K562 (cell line): ENCODE measurements around the gene UBE2G2. TPM values are rescaled to one million over a fixed set of nuclear protein-coding genes. Genes with fewer than 3 reads are reported as not detected.

Source experiments
- ATAC-seq: fragments of 200-7000 bp; cut with Tn5 transposase; 3 replicates; pipeline ENCODE4 v1.9.1; 2020; ENCODE audit warnings: moderate library complexity
- BruUV-seq: library from RNA; stranded (reverse); fragments of 400-500 nt; replicated peaks from 2 replicates; lab custom pipeline; 2021; lab: Mats Ljungman, UMichigan
- CTCF ChIA-PET: fragments of 300-600 bp; formaldehyde crosslinking; extraction: SDS; loops from one replicate; lab custom pipeline; 2021; ENCODE audit warnings: low intra/inter-chr PET ratio; lab: Yijun Ruan, JAX
- POLR2A ChIA-PET: fragments of 300-600, 350-650 bp; sonication (Branson Sonifier 250); formaldehyde crosslinking; extraction: SDS; loops from one replicate; lab custom pipeline; 2021; ENCODE audit warnings: antibody characterized with exemption, inconsistent platforms; lab: Yijun Ruan, JAX
- DNase-seq, 4 experiments: peaks; one replicate each; pipeline versions ENCODE4 v3.0.0 to v3.0.0-alpha.2; 2011 to 2018; ENCODE audit warnings: low spot score in 3 of 4, mixed read lengths in 3 of 4; ENCODE audit errors: extremely low read depth in 1 of 4
- FAIRE-seq: peaks from 2 replicates; lab custom pipeline; 2011; peaks lifted over from hg19 to GRCh38; lab: Jason Lieb, UNC
- H2AFZ ChIP-seq: 2 replicates; pipeline ENCODE4 v1.6.0; 2011; ENCODE audit warnings: low read depth, low read length, control low read depth, inconsistent platforms
- H3K27ac ChIP-seq: fragments of 200-600 bp; 3 replicates; pipeline ENCODE4 v1.8.0; 2011; ENCODE audit warnings: low read depth, mild to moderate bottlenecking, control low read depth, inconsistent platforms, low read length, moderate library complexity, mixed read lengths; ENCODE audit errors: extremely low read depth
- H3K27me3 ChIP-seq, 2 experiments: fragments of 300-600 bp in 1 of 2; 2 replicates in 1 of 2; 3 replicates in 1 of 2; pipeline versions ENCODE4 v1.6.0 to v1.8.0; 2011; ENCODE audit warnings: inconsistent platforms in 2 of 2, low read length in 2 of 2, mild to moderate bottlenecking in 1 of 2, mixed read lengths in 1 of 2, moderate library complexity in 1 of 2; ENCODE audit not compliant: control insufficient read depth in 2 of 2, insufficient read depth in 2 of 2
- H3K36me3 ChIP-seq: fragments of 300-600 bp; 3 replicates; pipeline ENCODE4 v1.8.0; 2011; ENCODE audit warnings: mild to moderate bottlenecking, low read length, inconsistent platforms; ENCODE audit not compliant: control insufficient read depth, insufficient read depth
- H3K4me1 ChIP-seq, 2 experiments: fragments of 200-600 bp in 1 of 2; replicated peaks in 1 of 2; 2 replicates in 1 of 2; 3 replicates in 1 of 2; pipeline versions ENCODE4 v1.5.1 to v1.8.0; 2011; ENCODE audit warnings: inconsistent platforms in 2 of 2, low read length in 2 of 2, mild to moderate bottlenecking in 1 of 2, mixed read lengths in 1 of 2, moderate library complexity in 1 of 2; ENCODE audit not compliant: control insufficient read depth in 2 of 2, insufficient read depth in 2 of 2
- H3K4me2 ChIP-seq: 2 replicates; pipeline ENCODE4 v1.6.1; 2011; ENCODE audit warnings: low read length, control low read depth, inconsistent platforms, mixed read lengths; ENCODE audit not compliant: insufficient read depth
- H3K4me3 ChIP-seq: fragments of 200-600 bp; sonication (generic), shearing (Covaris generic); 2 replicates; pipeline ENCODE4 v1.5.1; 2016; ENCODE audit warnings: control low read depth, inconsistent platforms
- H3K79me2 ChIP-seq: fragments of 200-600 bp; 3 replicates; pipeline ENCODE4 v1.8.0; 2011; ENCODE audit warnings: low read length, inconsistent platforms; ENCODE audit not compliant: control insufficient read depth, insufficient read depth
- H3K9ac ChIP-seq, 2 experiments: 2 replicates each; pipeline versions ENCODE4 v1.6.0 to v1.6.1; 2011; ENCODE audit warnings: low read depth in 2 of 2, low read length in 2 of 2, control low read depth in 1 of 2, inconsistent platforms in 1 of 2, mild to moderate bottlenecking in 1 of 2, mixed read lengths in 1 of 2; ENCODE audit not compliant: insufficient read depth in 1 of 2
- H3K9me1 ChIP-seq: one replicate; pipeline ENCODE4 v1.6.0; 2011; ENCODE audit warnings: inconsistent platforms, mild to moderate bottlenecking, low read length, moderate library complexity; ENCODE audit not compliant: control insufficient read depth, insufficient read depth
- H3K9me3 ChIP-seq: replicated peaks from 2 replicates; pipeline ENCODE4 v1.5.1; 2011; ENCODE audit warnings: low read depth, low read length, inconsistent platforms; ENCODE audit not compliant: control insufficient read depth, insufficient read depth
- H4K20me1 ChIP-seq: replicated peaks from 2 replicates; pipeline ENCODE4 v1.6.1; 2011; ENCODE audit warnings: low read length, inconsistent platforms, mixed read lengths; ENCODE audit not compliant: control insufficient read depth, insufficient read depth
- ATF1 ChIP-seq, 2 experiments: fragments of 450-650 bp in 1 of 2; IDR thresholded peaks; 2 replicates each; pipeline ENCODE4 v1.6.1; 2016; ENCODE audit warnings: missing compliant biosample characterization in 1 of 2, missing genetic modification characterization in 1 of 2
- DEAF1 ChIP-seq: fragments of 450-650 bp; formaldehyde crosslinking; IDR thresholded peaks from 2 replicates; pipeline ENCODE4 v1.4.0; 2020; ENCODE audit warnings: mild to moderate bottlenecking, moderate library complexity
- MYC ChIP-seq, 2 experiments: fragments of 250-450 bp in 1 of 2; sonication (Bioruptor Pico) in 1 of 2; IDR thresholded peaks; 2 replicates each; pipeline versions ENCODE4 v1.5.1 to v1.6.1; 2012 to 2021; ENCODE audit warnings: low read depth in 2 of 2, borderline replicate concordance in 1 of 2, improper control_type of control experiment in 1 of 2, low read length in 1 of 2, mild to moderate bottlenecking in 1 of 2, moderate library complexity in 1 of 2
- NRF1 ChIP-seq, 2 experiments: fragments of 450-650 bp; IDR thresholded peaks in 1 of 2; conservative IDR thresholded peaks in 1 of 2; 2 replicates each; pipeline ENCODE4 v1.6.1; 2014; ENCODE audit warnings: mild to moderate bottlenecking in 2 of 2
- RBM14 ChIP-seq: fragments of 200-400 bp; formaldehyde crosslinking; IDR thresholded peaks from 2 replicates; pipeline ENCODE4 v1.6.1; 2018; ENCODE audit warnings: low read depth, mild to moderate bottlenecking, low read length, moderate library complexity, borderline replicate concordance; ENCODE audit not compliant: insufficient read depth
- SMARCE1 ChIP-seq: fragments of 450-650 bp; IDR thresholded peaks from 2 replicates; pipeline ENCODE4 v1.7.1; 2016; ENCODE audit warnings: mild to moderate bottlenecking
- ZNF12 ChIP-seq: sonication (generic); formaldehyde crosslinking; IDR thresholded peaks from 2 replicates; pipeline ENCODE4 v1.4.0; 2020; ENCODE audit warnings: mild to moderate bottlenecking, missing genetic modification reagents
- ZNF121 ChIP-seq: sonication (generic); formaldehyde crosslinking; conservative IDR thresholded peaks from 2 replicates; pipeline ENCODE4 v1.8.0; 2022; ENCODE audit warnings: missing genetic modification reagents
- ZNF507 ChIP-seq: conservative IDR thresholded peaks from 2 replicates; pipeline ENCODE4 v1.6.1; 2017; ENCODE audit warnings: missing genetic modification characterization, missing compliant biosample characterization
- WGBS: fragments of 100-300 bp; shearing (Covaris generic); methylation state at CpG from one replicate; pipeline ENCODE4 v1.1.6; 2016; ENCODE audit warnings: low coverage, mixed read lengths; ENCODE audit not compliant: insufficient coverage; ENCODE audit errors: missing lambda C conversion rate; 5-methylcytosine and 5-hydroxymethylcytosine counted together
- in situ Hi-C: fragments of 300-500 bp; cut with MboI; formaldehyde crosslinking; loops from 4 replicates; pipeline ENCODE4 v1.15.0; 2018; ENCODE audit warnings: inconsistent platforms, mixed read lengths
- intact Hi-C: fragments of 100-400 bp; cut with micrococcal nuclease; formaldehyde crosslinking; loops from 2 replicates; pipeline ENCODE4 v1.14.2; 2022
- polyA plus RNA-seq, 8 experiments: library from polyadenylated mRNA; depleted of rRNA in 4 of 8; stranded (reverse) in 5 of 8; unstranded in 3 of 8; fragments of >200 nt; fragmentation: Nextera tagmentation in 2 of 8; fragmentation: Illumina TruSeq in 1 of 8; extraction: Ambion mirVana in 2 of 8; extraction: Trizol in 1 of 8; gene quantifications; 2 replicates each; pipeline versions ENCODE4 v1.2.1 to v1.2.3, GENCODE V29; 2011 to 2014; ENCODE audit warnings: inconsistent platforms in 1 of 8, missing spikeins in 1 of 8
- total RNA-seq, 7 experiments: library from RNA; depleted of rRNA in 6 of 7; stranded (reverse); fragments of >200 nt in 6 of 7; fragmentation: Illumina TruSeq in 2 of 7; extraction: Trizol in 2 of 7; gene quantifications; 2 replicates each; pipeline versions ENCODE4 v1.2.1 to v1.2.3, GENCODE V29; 2011 to 2021; ENCODE audit warnings: low replicate concordance in 1 of 7
- TF ChIP-seq, protein P1 (sequence below): fragments of 450-650 bp; IDR thresholded peaks from 2 replicates; pipeline ENCODE4 v1.6.1; 2016; ENCODE audit warnings: mild to moderate bottlenecking

The UBE2G2 gene
- total and polyA plus RNA-seq, 9 of the 15 experiments (the other 6 are each of a cell fraction or from before 2014, with no cell fraction given): 47.5 to 225 (median 140) TPM

- peak; percentile 79 for TF ChIP-seq DEAF1
- TF ChIP-seq ZNF121: no peak
- TF ChIP-seq NRF1 (conservative IDR thresholded peaks at IDR 0.05 in 1 of 2, IDR thresholded peaks at IDR 0.05 in 1 of 2): peak in 1 of 2 experiments; percentile 51; a peak in 2 of 4 replicates
- no peak for TF ChIP-seq ZNF12 (CRISPR knock-in tag)
- TF ChIP-seq MYC (IDR thresholded peaks at IDR 0.05; ENCODE audit: low read depth, low read length): peak; percentile 46; the same call in 1 of the 2 replicates
- no peak for TF ChIP-seq MYC (CRISPR knock-in tag; IDR thresholded peaks at IDR 0.05; ENCODE audit: borderline replicate concordance, low read depth)
Measured at GRCh38 chr21:44792702-44793591, 8.7 kb downstream of the UBE2G2 start (continued).

DNA sequence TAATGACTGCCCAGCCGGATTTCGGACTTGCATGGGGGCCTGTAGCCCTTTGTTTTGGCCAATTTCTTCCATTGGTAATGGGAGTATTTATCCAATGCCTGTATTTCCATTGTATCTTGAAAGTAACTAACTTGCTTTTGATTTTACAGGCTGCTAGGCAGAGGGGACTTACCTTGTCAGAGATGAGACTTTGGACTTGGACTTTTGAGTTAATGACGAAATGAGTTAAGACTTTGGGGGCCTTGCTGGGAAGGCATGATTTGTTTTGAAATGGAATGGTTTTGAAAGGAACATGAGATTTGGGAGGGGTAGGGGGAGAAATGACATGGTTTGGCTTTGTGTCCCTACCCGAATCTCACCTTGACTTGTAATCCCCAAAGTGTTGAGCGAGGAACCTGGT is 9.6 kb downstream of the UBE2G2 start:
- intact Hi-C loops: loop anchor here (2.0 kb wide), 1 partner anchor 281 kb away; no protein-coding TSS in a partner anchor
- WGBS: 98% methylated on average over 5 of the region's 5 CpGs
- no peak for FAIRE-seq
- POLR2A ChIA-PET: interaction anchor here (0.8 to 1.0 kb wide), 2 partner anchors 26 to 135 kb away, joined by 3 read pairs; no protein-coding TSS in a partner anchor
- H3K36me3 ChIP-seq: peaks cover 69% of the 10 kb centered on the region
- no peak for TF ChIP-seq RBM14
- no peak for TF ChIP-seq SMARCE1
- no peak for TF ChIP-seq ZNF507
- TF ChIP-seq ATF1 (CRISPR knock-in tag; IDR thresholded peaks at IDR 0.05): no peak
- no peak for TF ChIP-seq ATF1 (tag; IDR thresholded peaks at IDR 0.05)
- TF ChIP-seq, protein P1, sequence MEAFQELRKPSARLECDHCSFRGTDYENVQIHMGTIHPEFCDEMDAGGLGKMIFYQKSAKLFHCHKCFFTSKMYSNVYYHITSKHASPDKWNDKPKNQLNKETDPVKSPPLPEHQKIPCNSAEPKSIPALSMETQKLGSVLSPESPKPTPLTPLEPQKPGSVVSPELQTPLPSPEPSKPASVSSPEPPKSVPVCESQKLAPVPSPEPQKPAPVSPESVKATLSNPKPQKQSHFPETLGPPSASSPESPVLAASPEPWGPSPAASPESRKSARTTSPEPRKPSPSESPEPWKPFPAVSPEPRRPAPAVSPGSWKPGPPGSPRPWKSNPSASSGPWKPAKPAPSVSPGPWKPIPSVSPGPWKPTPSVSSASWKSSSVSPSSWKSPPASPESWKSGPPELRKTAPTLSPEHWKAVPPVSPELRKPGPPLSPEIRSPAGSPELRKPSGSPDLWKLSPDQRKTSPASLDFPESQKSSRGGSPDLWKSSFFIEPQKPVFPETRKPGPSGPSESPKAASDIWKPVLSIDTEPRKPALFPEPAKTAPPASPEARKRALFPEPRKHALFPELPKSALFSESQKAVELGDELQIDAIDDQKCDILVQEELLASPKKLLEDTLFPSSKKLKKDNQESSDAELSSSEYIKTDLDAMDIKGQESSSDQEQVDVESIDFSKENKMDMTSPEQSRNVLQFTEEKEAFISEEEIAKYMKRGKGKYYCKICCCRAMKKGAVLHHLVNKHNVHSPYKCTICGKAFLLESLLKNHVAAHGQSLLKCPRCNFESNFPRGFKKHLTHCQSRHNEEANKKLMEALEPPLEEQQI: no peak
- TF ChIP-seq, all 486 proteins: peak for 0
- Histone ChIP-seq H3K9me3 (no peaks in the 10 kb centered on the region; the same call in 1 of the 2 replicates), H3K9me1 (no peaks in the 10 kb centered on the region), H3K4me3 (no peak overlapping the region), H3K27ac (no peak overlapping the region), H3K79me2 (peaks cover 96% of the 10 kb centered on the region), H3K4me2 (no peak overlapping the region), H2AFZ (no peak overlapping the region), H3K9ac (no peak overlapping the region), H3K4me1 (peaks cover 0 to 13% of the 10 kb centered on the region in 2 experiments; a peak in 3 of 5 replicates), H3K27me3 (no peaks in the 10 kb centered on the region), H4K20me1 (peaks cover 26% of the 10 kb centered on the region)
- in situ Hi-C loops: loop anchor here (5.0 kb wide), 1 partner anchor 275 kb away; no protein-coding TSS in a partner anchor
- DNase-seq (no peak), ATAC-seq (no peak)
- BruUV-seq: no TSS peak
- CTCF ChIA-PET: interaction anchor here (3.8 kb wide), 1 partner anchor 282 kb away, joined by 16 read pairs; no protein-coding TSS in a partner anchor
